Measurements from ENCODE around the gene MVD.

MVD gene

DNA sequence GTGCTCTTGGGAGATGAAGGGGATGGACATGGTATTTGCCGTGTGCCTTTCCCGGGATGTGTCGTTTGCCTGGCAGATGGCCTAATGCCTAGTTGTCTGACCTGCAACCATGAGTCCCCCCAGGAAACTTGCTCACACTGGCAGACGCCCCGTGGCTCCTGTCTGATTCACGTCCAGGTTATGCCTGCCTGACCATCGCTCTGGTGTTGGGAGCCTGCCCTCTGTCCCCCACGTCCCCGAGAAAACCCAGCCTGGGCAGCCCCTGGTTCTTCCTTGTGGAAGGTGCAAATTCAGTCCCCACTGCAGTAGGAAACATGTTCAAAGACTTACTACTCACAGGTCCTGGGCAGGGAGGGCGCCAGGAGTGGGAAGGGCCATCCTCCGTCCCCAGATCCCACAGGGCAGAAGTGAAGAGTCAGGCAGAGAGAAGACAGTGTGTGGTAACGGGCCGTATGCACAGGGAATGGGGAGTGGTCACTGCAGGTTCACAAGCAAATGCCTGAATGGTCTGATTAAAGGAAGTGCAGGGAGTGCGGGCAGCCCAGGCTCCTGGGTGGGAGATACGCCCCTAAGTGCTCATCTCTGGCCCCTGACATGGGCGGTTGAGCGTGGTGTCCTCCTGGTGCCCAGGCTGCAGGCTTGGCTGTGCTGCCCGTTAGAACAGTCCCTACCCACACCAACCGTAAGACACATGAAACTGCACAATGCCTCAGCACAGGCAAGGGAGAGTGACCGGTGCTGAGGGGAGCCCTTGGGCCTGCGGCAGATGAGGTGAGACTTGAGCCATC lies 27.6 kb upstream of the MVD start:
- H3K4me1 ChIP-seq (ENCODE audit: control insufficient read depth in 1 of 2, insufficient read depth in 2 of 2, low read length in 2 of 2), result peaks cover 26 to 43% of the 10 kb centered on the region in 2 donors
- H3K27me3 ChIP-seq (ENCODE audit: control insufficient read depth in 1 of 2, insufficient read depth in 2 of 2, low read length in 2 of 2), result peaks cover 0 to 2% of the 10 kb centered on the region in 2 donors
- no peak overlapping the region for H3K4me3 ChIP-seq (ENCODE audit: low read depth in 1 of 2, low read length in 2 of 2)

DNA sequence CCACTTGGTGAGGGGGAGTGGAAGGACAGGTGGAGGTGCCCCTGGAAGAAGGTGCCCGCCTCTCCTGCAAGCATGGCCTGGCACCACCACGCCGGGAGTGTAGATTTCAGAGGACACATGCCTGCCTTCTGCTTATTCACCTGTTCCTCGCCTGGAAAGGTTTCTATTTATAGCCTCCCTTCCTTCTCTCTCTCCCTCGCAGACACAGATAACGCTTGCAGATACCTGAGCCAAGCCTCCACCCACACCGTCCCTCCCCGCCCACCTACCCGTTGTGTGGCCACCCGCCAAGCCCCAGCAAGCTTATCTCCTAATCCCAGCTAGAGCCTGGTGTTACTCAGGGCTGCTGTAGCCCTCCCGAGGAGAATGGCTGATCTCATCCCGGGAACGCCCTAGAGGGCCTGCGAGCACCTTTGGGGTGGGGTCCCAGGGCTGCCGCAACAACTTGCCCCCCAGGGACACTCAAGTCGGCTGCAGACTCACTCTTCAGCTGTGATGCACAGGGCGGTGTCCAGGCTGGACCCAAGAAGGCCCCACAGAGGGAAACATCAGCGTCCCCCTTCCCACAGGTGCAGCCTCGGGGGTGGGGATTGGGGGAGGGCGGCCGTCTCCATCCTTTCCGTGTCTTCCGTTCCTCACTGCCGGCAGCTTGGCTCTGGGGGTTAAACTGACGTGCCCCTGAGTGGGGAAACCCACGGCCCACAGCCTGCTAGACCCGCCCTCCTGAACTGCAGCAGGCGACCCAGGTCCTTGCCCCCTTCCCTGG lies 25.3 kb upstream of the MVD start:
- no peak overlapping the region for H3K27ac ChIP-seq (ENCODE audit: low read depth, low read length)
- no peaks in the 10 kb centered on the region for H3K36me3 ChIP-seq (ENCODE audit: control insufficient read depth in 1 of 2, insufficient read depth in 2 of 2, low read length in 2 of 2)
- no peaks in the 10 kb centered on the region for H3K9me3 ChIP-seq (ENCODE audit: control insufficient read depth in 1 of 2, low read length in 2 of 2)
- H3K4me1 ChIP-seq (ENCODE audit: control insufficient read depth in 1 of 2, insufficient read depth in 2 of 2, low read length in 2 of 2), result peaks cover 33 to 55% of the 10 kb centered on the region in 2 donors
- peaks cover 4 to 5% of the 10 kb centered on the region in 2 donors for H3K27me3 ChIP-seq (ENCODE audit: control insufficient read depth in 1 of 2, insufficient read depth in 2 of 2, low read length in 2 of 2)
- no peak overlapping the region for H3K4me3 ChIP-seq (ENCODE audit: low read depth in 1 of 2, low read length in 2 of 2)
- H3K9ac ChIP-seq (ENCODE audit: low read depth in 1 of 2, low read length in 2 of 2), result peak overlapping the region in 1 of 2 donors; percentile 18

More for the DNA sequence above, 27.6 kb upstream of the MVD start:
- H3K27ac ChIP-seq (ENCODE audit: low read depth, low read length), result no peak overlapping the region
- no peak overlapping the region for H3K9ac ChIP-seq (ENCODE audit: low read depth in 1 of 2, low read length in 2 of 2)
- no peaks in the 10 kb centered on the region for H3K9me3 ChIP-seq (ENCODE audit: control insufficient read depth in 1 of 2, low read length in 2 of 2)
- H3K36me3 ChIP-seq (ENCODE audit: control insufficient read depth in 1 of 2, insufficient read depth in 2 of 2, low read length in 2 of 2), result no peaks in the 10 kb centered on the region

DNA sequence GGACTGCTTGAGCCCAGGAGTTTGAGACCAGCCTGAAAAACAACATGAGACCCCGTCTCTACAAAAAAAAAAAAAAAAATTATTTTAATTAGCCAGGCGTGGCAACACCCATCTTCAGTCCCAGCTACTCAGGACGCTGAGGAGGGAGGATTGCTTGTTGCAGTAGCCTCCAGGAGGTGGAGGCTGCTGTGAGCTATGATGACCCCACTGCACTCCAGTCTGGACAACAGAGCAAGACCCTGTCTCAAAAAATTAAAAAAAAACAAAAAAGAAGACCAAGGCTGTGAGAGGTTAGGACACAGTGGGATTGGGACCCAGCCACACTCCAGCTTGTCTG lies 24.8 kb upstream of the MVD start:
- no peaks in the 10 kb centered on the region for H3K9me3 ChIP-seq (ENCODE audit: control insufficient read depth in 1 of 2, low read length in 2 of 2)
- H3K27ac ChIP-seq (ENCODE audit: low read depth, low read length), result no peak overlapping the region
- peak overlapping the region in 1 of 2 donors; percentile 18 for H3K9ac ChIP-seq (ENCODE audit: low read depth in 1 of 2, low read length in 2 of 2)
- H3K36me3 ChIP-seq (ENCODE audit: control insufficient read depth in 1 of 2, insufficient read depth in 2 of 2, low read length in 2 of 2), result no peaks in the 10 kb centered on the region
- peaks cover 4 to 5% of the 10 kb centered on the region in 2 donors for H3K27me3 ChIP-seq (ENCODE audit: control insufficient read depth in 1 of 2, insufficient read depth in 2 of 2, low read length in 2 of 2)
- no peak overlapping the region for H3K4me3 ChIP-seq (ENCODE audit: low read depth in 1 of 2, low read length in 2 of 2)
- peaks cover 33 to 55% of the 10 kb centered on the region in 2 donors for H3K4me1 ChIP-seq (ENCODE audit: control insufficient read depth in 1 of 2, insufficient read depth in 2 of 2, low read length in 2 of 2)

DNA sequence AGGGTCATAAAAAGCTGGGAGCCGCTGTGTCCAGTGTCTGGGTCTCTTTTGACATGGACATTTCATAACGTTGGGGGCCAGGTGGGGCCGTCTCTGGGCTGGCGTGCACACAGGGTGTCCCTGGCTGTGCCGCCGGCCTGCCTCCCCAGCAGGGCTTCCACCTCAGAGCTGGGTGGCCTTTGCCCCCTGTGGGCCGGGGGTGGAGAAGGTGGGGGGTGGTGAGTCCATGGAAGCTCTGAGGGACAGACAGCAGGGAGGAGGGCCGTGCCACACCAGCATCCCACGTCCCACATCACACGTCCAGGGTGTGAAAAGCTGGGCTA lies 24.3 kb upstream of the MVD start:
- Histone ChIP-seq H3K27ac (ENCODE audit: low read depth, low read length) (no peak overlapping the region), H3K4me3 (ENCODE audit: low read depth in 1 of 2, low read length in 2 of 2) (no peak overlapping the region), H3K4me1 (ENCODE audit: control insufficient read depth in 1 of 2, insufficient read depth in 2 of 2, low read length in 2 of 2) (peaks cover 35 to 53% of the 10 kb centered on the region in 2 donors), H3K9ac (ENCODE audit: low read depth in 1 of 2, low read length in 2 of 2) (no peak overlapping the region), H3K36me3 (ENCODE audit: control insufficient read depth in 1 of 2, insufficient read depth in 2 of 2, low read length in 2 of 2) (no peaks in the 10 kb centered on the region), H3K27me3 (ENCODE audit: control insufficient read depth in 1 of 2, insufficient read depth in 2 of 2, low read length in 2 of 2) (peaks cover 4 to 5% of the 10 kb centered on the region in 2 donors), H3K9me3 (ENCODE audit: control insufficient read depth in 1 of 2, low read length in 2 of 2) (no peaks in the 10 kb centered on the region)

DNA sequence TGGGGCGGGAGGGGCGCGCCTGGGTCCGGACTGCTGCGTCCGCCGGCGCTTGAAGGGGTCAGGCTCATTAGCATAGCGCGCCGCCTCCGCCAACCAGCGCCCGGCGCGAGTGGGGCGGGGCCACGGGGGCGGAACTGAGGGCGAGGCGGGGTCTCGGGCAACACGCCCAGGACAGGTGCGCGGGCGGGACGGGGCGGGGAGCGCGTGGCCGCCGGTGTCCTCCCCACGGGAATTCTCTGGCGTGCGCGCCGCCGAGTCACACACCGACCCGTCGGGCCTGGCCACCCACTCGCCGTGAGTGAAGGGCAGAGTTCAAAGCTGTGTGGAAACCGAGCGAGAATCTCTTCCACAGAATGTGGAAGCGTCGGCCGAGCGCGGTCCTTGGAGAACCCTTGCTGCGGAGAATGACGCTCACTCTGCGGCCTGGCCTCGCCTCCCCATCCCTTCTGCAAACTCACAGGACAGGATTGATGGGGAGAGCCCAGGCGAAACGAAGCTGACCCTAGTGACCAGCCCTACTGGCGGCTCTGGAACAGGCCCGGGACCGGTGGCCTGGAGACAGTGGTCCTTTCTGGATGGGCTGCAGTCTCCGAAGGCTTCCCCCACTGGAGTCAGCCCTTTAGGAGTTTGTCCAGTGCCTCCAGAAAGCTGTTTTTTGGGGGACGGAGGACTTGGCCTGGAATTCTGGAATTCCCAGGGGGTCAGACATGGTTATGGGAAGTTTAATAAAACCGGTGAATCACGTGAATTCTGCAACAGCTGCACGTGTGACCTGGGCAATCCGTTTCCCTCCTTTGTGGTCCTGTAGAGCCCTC lies 23.8 kb upstream of the MVD start, which contains the start of gene SNAI3:
Gene SNAI3, minus strand, starts transcription at position 69 of the 815 bp plus-strand sequence. CDS start 101 bp downstream, outside the sequence.
- Histone ChIP-seq H3K27me3 (ENCODE audit: control insufficient read depth in 1 of 2, insufficient read depth in 2 of 2, low read length in 2 of 2) (peaks cover 4 to 5% of the 10 kb centered on the region in 2 donors), H3K36me3 (ENCODE audit: control insufficient read depth in 1 of 2, insufficient read depth in 2 of 2, low read length in 2 of 2) (no peaks in the 10 kb centered on the region), H3K9me3 (ENCODE audit: control insufficient read depth in 1 of 2, low read length in 2 of 2) (no peaks in the 10 kb centered on the region), H3K27ac (ENCODE audit: low read depth, low read length) (no peak within 1 kb of the TSS), H3K4me1 (ENCODE audit: control insufficient read depth in 1 of 2, insufficient read depth in 2 of 2, low read length in 2 of 2) (peaks cover 33 to 54% of the 10 kb centered on the region in 2 donors), H3K4me3 (ENCODE audit: low read depth in 1 of 2, low read length in 2 of 2) (peak within 1 kb of the TSS; percentile 70), H3K9ac (ENCODE audit: low read depth in 1 of 2, low read length in 2 of 2) (peak within 1 kb of the TSS; percentile 25 to 43)

DNA sequence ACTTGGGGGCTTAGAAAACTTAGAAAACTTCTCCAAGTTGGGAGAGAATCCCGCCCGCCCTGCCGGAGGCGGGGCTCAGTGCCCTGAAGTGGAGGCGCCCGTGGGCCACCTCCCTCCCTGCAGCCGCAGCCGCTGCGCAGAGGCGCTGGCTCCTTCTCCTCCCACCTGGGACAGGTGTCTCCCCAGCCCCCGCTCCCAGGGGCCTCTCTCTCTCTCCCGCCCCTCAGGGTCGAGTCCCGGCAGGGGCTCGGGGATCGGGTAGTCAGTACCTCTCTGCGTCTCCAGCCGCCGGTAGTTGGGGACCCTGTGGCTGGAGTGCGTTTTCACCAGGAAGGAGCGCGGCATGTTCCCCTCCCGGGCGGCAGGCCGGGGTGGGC lies 23.2 kb upstream of the MVD start:
- H3K9ac ChIP-seq (ENCODE audit: low read depth in 1 of 2, low read length in 2 of 2), result peak overlapping the region in 1 of 2 donors; percentile 4
- peaks cover 4 to 5% of the 10 kb centered on the region in 2 donors for H3K27me3 ChIP-seq (ENCODE audit: control insufficient read depth in 1 of 2, insufficient read depth in 2 of 2, low read length in 2 of 2)

DNA sequence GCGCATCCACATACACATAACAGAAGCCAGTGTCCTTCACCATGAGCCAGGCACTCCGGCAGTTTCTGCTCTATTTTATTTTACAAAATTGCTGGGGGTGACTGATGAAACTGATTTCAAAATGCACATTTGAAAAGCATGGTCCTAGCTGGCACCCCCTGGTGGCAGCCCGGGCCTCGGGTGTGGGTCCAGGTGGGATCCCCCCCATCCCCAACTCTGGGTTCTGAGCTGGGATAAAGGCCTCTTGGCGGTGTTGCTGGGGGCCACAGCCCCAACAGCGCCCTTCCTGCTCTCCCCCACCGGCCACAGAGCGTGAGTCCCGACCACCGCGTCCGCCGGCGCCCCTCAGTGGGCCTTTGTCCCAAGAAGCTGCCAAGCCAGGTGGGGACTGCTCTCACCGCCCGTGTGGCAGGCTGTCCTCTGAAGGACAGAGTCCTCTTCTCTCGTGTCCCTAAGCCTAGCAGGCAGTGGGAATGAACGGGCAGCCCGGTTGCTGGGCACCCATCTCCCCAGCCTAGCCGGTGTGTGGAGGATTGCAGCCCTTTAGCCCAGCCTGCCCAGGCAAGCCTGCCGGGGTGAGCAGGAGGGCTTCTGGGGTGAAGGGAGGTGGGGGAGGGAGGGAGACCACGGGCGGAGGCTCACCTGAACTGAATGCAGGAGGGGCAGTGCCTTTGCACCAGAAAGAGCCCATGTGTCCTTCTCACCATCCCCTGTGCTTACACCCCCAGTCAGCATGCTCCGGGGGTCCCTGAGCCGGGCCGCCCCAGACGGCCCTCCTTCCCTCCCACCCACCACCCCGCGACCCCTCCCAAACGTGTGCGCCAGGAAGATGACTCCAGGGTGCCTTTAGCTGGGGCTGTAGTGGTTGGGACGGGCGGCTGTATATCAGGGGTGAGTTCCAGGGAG lies 22.5 kb upstream of the MVD start:
- Histone ChIP-seq H3K4me1 (ENCODE audit: control insufficient read depth in 1 of 2, insufficient read depth in 2 of 2, low read length in 2 of 2) (peaks cover 30 to 57% of the 10 kb centered on the region in 2 donors), H3K27me3 (ENCODE audit: control insufficient read depth in 1 of 2, insufficient read depth in 2 of 2, low read length in 2 of 2) (peaks cover 4 to 5% of the 10 kb centered on the region in 2 donors), H3K9me3 (ENCODE audit: control insufficient read depth in 1 of 2, low read length in 2 of 2) (no peaks in the 10 kb centered on the region), H3K9ac (ENCODE audit: low read depth in 1 of 2, low read length in 2 of 2) (peak overlapping the region; percentile 25 to 32), H3K4me3 (ENCODE audit: low read depth in 1 of 2, low read length in 2 of 2) (peak overlapping the region; percentile 70), H3K27ac (ENCODE audit: low read depth, low read length) (no peak overlapping the region), H3K36me3 (ENCODE audit: control insufficient read depth in 1 of 2, insufficient read depth in 2 of 2, low read length in 2 of 2) (no peaks in the 10 kb centered on the region)

More for the DNA sequence above, 23.2 kb upstream of the MVD start:
- Histone ChIP-seq H3K4me3 (ENCODE audit: low read depth in 1 of 2, low read length in 2 of 2) (peak overlapping the region; percentile 70), H3K36me3 (ENCODE audit: control insufficient read depth in 1 of 2, insufficient read depth in 2 of 2, low read length in 2 of 2) (no peaks in the 10 kb centered on the region), H3K9me3 (ENCODE audit: control insufficient read depth in 1 of 2, low read length in 2 of 2) (no peaks in the 10 kb centered on the region), H3K27ac (ENCODE audit: low read depth, low read length) (no peak overlapping the region), H3K4me1 (ENCODE audit: control insufficient read depth in 1 of 2, insufficient read depth in 2 of 2, low read length in 2 of 2) (peaks cover 30 to 54% of the 10 kb centered on the region in 2 donors)

DNA sequence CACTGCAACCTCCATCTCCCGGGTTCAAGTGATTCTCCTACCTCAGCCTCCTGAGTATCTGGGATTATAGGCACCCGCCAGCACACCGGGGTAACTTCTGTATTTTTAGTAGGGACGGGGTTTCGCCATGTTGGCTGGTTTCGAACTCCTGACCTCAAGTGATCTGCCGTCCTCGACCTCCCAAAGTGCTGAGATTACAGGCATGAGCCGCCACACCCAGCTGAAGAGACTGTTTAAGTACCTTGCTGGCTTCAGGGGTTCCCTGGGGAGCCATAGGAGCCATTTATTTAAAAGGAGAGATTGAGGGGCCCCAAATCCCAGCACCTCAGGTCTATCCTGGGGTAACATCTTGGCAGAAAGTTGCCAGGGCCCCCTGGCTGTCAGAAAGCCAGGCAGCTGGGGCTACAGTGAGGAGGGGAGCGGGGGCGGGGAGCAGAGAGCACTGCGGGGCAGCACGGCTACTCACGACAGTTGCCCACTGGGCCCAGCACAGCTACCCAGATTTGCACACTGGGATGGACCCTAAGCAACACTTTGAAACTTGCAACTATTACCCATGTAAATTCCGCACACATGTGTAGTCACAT lies 21.8 kb upstream of the MVD start:
- no peaks in the 10 kb centered on the region for H3K36me3 ChIP-seq (ENCODE audit: control insufficient read depth in 1 of 2, insufficient read depth in 2 of 2, low read length in 2 of 2)
- peaks cover 30 to 57% of the 10 kb centered on the region in 2 donors for H3K4me1 ChIP-seq (ENCODE audit: control insufficient read depth in 1 of 2, insufficient read depth in 2 of 2, low read length in 2 of 2)
- H3K27me3 ChIP-seq (ENCODE audit: control insufficient read depth in 1 of 2, insufficient read depth in 2 of 2, low read length in 2 of 2), result peaks cover 4 to 5% of the 10 kb centered on the region in 2 donors
- no peak overlapping the region for H3K9ac ChIP-seq (ENCODE audit: low read depth in 1 of 2, low read length in 2 of 2)
- no peaks in the 10 kb centered on the region for H3K9me3 ChIP-seq (ENCODE audit: control insufficient read depth in 1 of 2, low read length in 2 of 2)
- H3K4me3 ChIP-seq (ENCODE audit: low read depth in 1 of 2, low read length in 2 of 2), result peak overlapping the region in 1 of 2 donors; percentile 70
- no peak overlapping the region for H3K27ac ChIP-seq (ENCODE audit: low read depth, low read length)

Data from duodenal mucosa (tissue), 2 donors.